HepG2 (cell line): Measurements from ENCODE around the gene USP28. TPM values are rescaled to one million over a fixed set of nuclear protein-coding genes. Genes with fewer than 3 reads are reported as not detected.

Source experiments
- ATAC-seq: fragments of 200-7000 bp; cut with Tn5 transposase; 3 replicates; pipeline ENCODE4 v1.9.1; 2020; ENCODE audit warnings: mild to moderate bottlenecking, moderate library complexity
- BruUV-seq: library from RNA; stranded (reverse); fragments of 400-500 nt; replicated peaks from 2 replicates; lab custom pipeline; 2021; lab: Mats Ljungman, UMichigan
- CTCF ChIA-PET: fragments of 300-600 bp; formaldehyde crosslinking; extraction: SDS; loops from one replicate; lab custom pipeline; 2021; ENCODE audit warnings: low total read pairs, inconsistent platforms, low intra/inter-chr PET ratio; lab: Yijun Ruan, JAX
- POLR2A ChIA-PET: fragments of 350-600 bp; sonication (Branson Sonifier 250); formaldehyde crosslinking; loops from one replicate; lab custom pipeline; 2020; ENCODE audit warnings: antibody characterized with exemption, inconsistent platforms; lab: Yijun Ruan, JAX
- DNase-seq: peaks from one replicate; pipeline ENCODE4 v3.0.0-alpha.2; 2015; ENCODE audit warnings: low spot score
- FAIRE-seq: peaks from 3 replicates; lab custom pipeline; 2011; peaks lifted over from hg19 to GRCh38; lab: Jason Lieb, UNC
- H2AFZ ChIP-seq: one replicate; pipeline ENCODE4 v1.6.1; 2011; ENCODE audit warnings: low read length, inconsistent platforms
- H3K27ac ChIP-seq: fragments of 300-600 bp; 3 replicates; pipeline ENCODE4 v1.8.0; 2011; ENCODE audit warnings: mixed run types, mild to moderate bottlenecking, mixed read lengths, low read length, inconsistent platforms; ENCODE audit not compliant: insufficient read depth; ENCODE audit errors: extremely low read length
- H3K27me3 ChIP-seq, 2 experiments: fragments of 200-600 bp in 1 of 2; 2 replicates in 1 of 2; 3 replicates in 1 of 2; pipeline versions ENCODE4 v1.6.0 to v1.8.0; 2011; ENCODE audit warnings: low read length in 2 of 2, mild to moderate bottlenecking in 2 of 2, moderate library complexity in 2 of 2, inconsistent platforms in 1 of 2; ENCODE audit not compliant: insufficient read depth in 2 of 2, control insufficient read depth in 1 of 2
- H3K36me3 ChIP-seq, 2 experiments: fragments of 200-600 bp in 1 of 2; replicated peaks in 1 of 2; 2 replicates in 1 of 2; 3 replicates in 1 of 2; pipeline versions ENCODE4 v1.5.1 to v1.8.0; 2011; ENCODE audit warnings: low read length in 2 of 2, inconsistent platforms in 1 of 2; ENCODE audit not compliant: insufficient read depth in 2 of 2, control insufficient read depth in 1 of 2
- H3K4me1 ChIP-seq: 2 replicates; pipeline ENCODE4 v1.5.1; 2012; ENCODE audit warnings: low read length, inconsistent platforms; ENCODE audit not compliant: insufficient read depth
- H3K4me2 ChIP-seq: 2 replicates; pipeline ENCODE4 v1.6.0; 2011; ENCODE audit warnings: low read depth, low read length, inconsistent platforms
- H3K4me3 ChIP-seq, 3 experiments: fragments of 200-600 bp in 1 of 3; sonication (generic), shearing (Covaris generic) in 1 of 3; replicated peaks in 1 of 3; 2 replicates each; pipeline ENCODE4 v1.5.1; 2011 to 2016; ENCODE audit warnings: low read length in 3 of 3, inconsistent platforms in 2 of 3, low read depth in 2 of 3, mild to moderate bottlenecking in 2 of 3, control low read depth in 1 of 3, mixed read lengths in 1 of 3; ENCODE audit not compliant: insufficient read depth in 1 of 3
- H3K79me2 ChIP-seq: one replicate; pipeline ENCODE4 v1.6.1; 2011; ENCODE audit warnings: low read length, inconsistent platforms; ENCODE audit not compliant: insufficient read depth
- H3K9ac ChIP-seq: 2 replicates; pipeline ENCODE4 v1.6.0; 2011; ENCODE audit warnings: mild to moderate bottlenecking, low read depth, low read length, inconsistent platforms; ENCODE audit not compliant: insufficient read depth
- H3K9me3 ChIP-seq: 2 replicates; pipeline ENCODE4 v1.5.1; 2012; ENCODE audit warnings: mild to moderate bottlenecking, low read length
- H4K20me1 ChIP-seq: 2 replicates; pipeline ENCODE4 v1.6.0; 2011; ENCODE audit warnings: inconsistent platforms, mild to moderate bottlenecking, low read length, moderate library complexity; ENCODE audit not compliant: insufficient read depth
- HNRNPH1 ChIP-seq: fragments of 200-400 bp; formaldehyde crosslinking; optimal IDR thresholded peaks from 2 replicates; pipeline ENCODE3; 2017; ENCODE audit warnings: mild to moderate bottlenecking, low read depth, low read length
- KLF12 ChIP-seq: sonication (generic); formaldehyde crosslinking; IDR thresholded peaks from 2 replicates; pipeline ENCODE4 v1.4.0; 2020; ENCODE audit warnings: missing genetic modification reagents, borderline replicate concordance
- NR3C1 ChIP-seq: sonication (generic); formaldehyde crosslinking; IDR thresholded peaks from 2 replicates; pipeline ENCODE4 v1.4.0; 2020; ENCODE audit warnings: missing genetic modification reagents
- PHB2 ChIP-seq: fragments of 450-650 bp; IDR thresholded peaks from 2 replicates; pipeline ENCODE4 v1.6.1; 2018; ENCODE audit not compliant: partially characterized antibody
- RFX1 ChIP-seq: fragments of 450-650 bp; IDR thresholded peaks from 2 replicates; pipeline ENCODE4 v1.6.1; 2017
- RFX3 ChIP-seq: IDR thresholded peaks from 2 replicates; pipeline ENCODE4 v1.6.1; 2016; ENCODE audit warnings: missing biosample characterization, missing genetic modification reagents
- WIZ ChIP-seq: sonication (generic); formaldehyde crosslinking; IDR thresholded peaks from 2 replicates; pipeline ENCODE4 v1.5.1; 2020; ENCODE audit warnings: mild to moderate bottlenecking, missing genetic modification reagents
- ZNF44 ChIP-seq: sonication (generic); formaldehyde crosslinking; IDR thresholded peaks from 2 replicates; pipeline ENCODE4 v1.5.1; 2020; ENCODE audit warnings: mild to moderate bottlenecking, missing genetic modification reagents
- ZNF446 ChIP-seq: sonication (generic); formaldehyde crosslinking; IDR thresholded peaks from 2 replicates; pipeline ENCODE4 v1.5.0; 2020; ENCODE audit warnings: mild to moderate bottlenecking, missing genetic modification reagents
- ZNF7 ChIP-seq: IDR thresholded peaks from 2 replicates; pipeline ENCODE4 v1.6.1; 2016; ENCODE audit warnings: missing biosample characterization, missing genetic modification reagents
- ZNF709 ChIP-seq: sonication (generic); formaldehyde crosslinking; IDR thresholded peaks from 2 replicates; pipeline ENCODE4 v1.5.0; 2020; ENCODE audit warnings: mild to moderate bottlenecking, missing genetic modification reagents
- ZNF839 ChIP-seq: sonication (generic); formaldehyde crosslinking; IDR thresholded peaks from 2 replicates; pipeline ENCODE4 v1.4.0; 2020; ENCODE audit warnings: missing genetic modification reagents, mild to moderate bottlenecking, borderline replicate concordance
- WGBS: methylation state at CpG from one replicate; pipeline ENCODE4 v1.1.6; 2017; ENCODE audit warnings: low lambda C conversion rate; 5-methylcytosine and 5-hydroxymethylcytosine counted together
- in situ Hi-C: cut with HindIII; loops from 2 replicates; pipeline ENCODE4 v1.10.0; 2017; ENCODE audit warnings: low pct_unique_long_range_greater_than_20kb; ENCODE audit not compliant: extremely low pct_ligation_motif_present
- intact Hi-C: fragments of 100-400 bp; cut with micrococcal nuclease; formaldehyde crosslinking; loops from one replicate; pipeline ENCODE4 v1.10.0; 2022; ENCODE audit not compliant: unreplicated experiment
- polyA plus RNA-seq, 8 experiments: library from polyadenylated mRNA; depleted of rRNA in 3 of 8; stranded (reverse) in 7 of 8; unstranded in 1 of 8; fragments of >200 nt; fragmentation: Illumina TruSeq in 4 of 8; extraction: Trizol in 4 of 8; gene quantifications; 2 replicates each; pipeline versions ENCODE4 v1.2.1 to v1.2.3, GENCODE V29; 2011 to 2016; ENCODE audit warnings: low read depth in 4 of 8, missing spikeins in 1 of 8, mixed read lengths in 1 of 8; ENCODE audit not compliant: insufficient read depth in 1 of 8
- total RNA-seq, 5 experiments: library from RNA; depleted of rRNA; stranded (reverse); fragments of >200 nt; fragmentation: Illumina TruSeq; extraction: Trizol; gene quantifications; 2 replicates each; pipeline ENCODE4 v1.2.3, GENCODE V29; 2016; ENCODE audit warnings: low read depth in 1 of 5
- TF ChIP-seq, protein P1 (sequence below): sonication (generic); formaldehyde crosslinking; IDR thresholded peaks from 2 replicates; pipeline ENCODE4 v1.4.0; 2020; ENCODE audit warnings: missing genetic modification reagents
- TF ChIP-seq, protein P2 (sequence below): sonication (generic); formaldehyde crosslinking; IDR thresholded peaks from 2 replicates; pipeline ENCODE4 v1.9.0; 2021; ENCODE audit warnings: missing genetic modification reagents, borderline replicate concordance
- TF ChIP-seq, protein P3 (sequence below): sonication (generic); formaldehyde crosslinking; IDR thresholded peaks from 2 replicates; pipeline ENCODE4 v1.8.1; 2023; ENCODE audit warnings: mild to moderate bottlenecking, moderate library complexity, missing genetic modification reagents

The USP28 gene
- total and polyA plus RNA-seq, 2 of the 13 experiments (the other 11 are each of a cell fraction or from before 2014, with no cell fraction given), result 29.6 to 34.3 TPM

DNA sequence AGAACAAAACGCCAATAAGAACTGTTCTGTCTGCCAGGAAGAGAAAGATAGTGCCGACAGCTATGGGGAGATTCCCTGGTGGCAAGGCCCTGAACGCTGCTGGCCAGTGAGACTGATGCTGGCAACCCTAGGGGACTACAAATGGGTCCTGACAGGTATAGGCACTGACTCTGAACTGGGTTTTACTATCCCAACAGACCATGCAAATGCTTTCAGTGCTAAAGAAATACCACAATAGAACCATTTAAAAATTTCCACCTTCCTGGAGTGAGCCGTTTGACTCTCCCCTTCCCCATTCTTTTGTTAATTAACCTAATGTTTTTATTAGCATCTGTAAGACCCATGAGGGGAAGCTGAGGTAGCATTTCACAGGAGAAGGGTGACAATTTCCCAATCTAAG, 25.7 kb downstream of the USP28 start:
- no TSS peak for BruUV-seq
- H3K4me2 ChIP-seq, result no peak overlapping the region
- FAIRE-seq (no peak), ATAC-seq (no peak), DNase-seq (no peak)
- H3K9me3 ChIP-seq, result no peaks in the 10 kb centered on the region
- no peak overlapping the region for H3K4me3 ChIP-seq
- no peak overlapping the region for H3K27ac ChIP-seq
- no peak overlapping the region for H2AFZ ChIP-seq
- no peaks in the 10 kb centered on the region for H4K20me1 ChIP-seq
- H3K4me1 ChIP-seq, result no peaks in the 10 kb centered on the region
- 98% methylated on average over 4 of the region's 4 CpGs for WGBS
- H3K9ac ChIP-seq, result no peak overlapping the region
- ChIA-PET CTCF (no interaction called here), POLR2A (no interaction called here)
- in situ Hi-C loops, result no loop called here
- H3K36me3 ChIP-seq, result peaks cover 8 to 39% of the 10 kb centered on the region in 2 experiments
- H3K79me2 ChIP-seq, result no peaks in the 10 kb centered on the region
- no peaks in the 10 kb centered on the region for H3K27me3 ChIP-seq
- intact Hi-C loops, result no loop called here
- TF ChIP-seq HNRNPH1, result no peak
- no peak for TF ChIP-seq ZNF839 (CRISPR knock-in tag)
- TF ChIP-seq, protein P1, sequence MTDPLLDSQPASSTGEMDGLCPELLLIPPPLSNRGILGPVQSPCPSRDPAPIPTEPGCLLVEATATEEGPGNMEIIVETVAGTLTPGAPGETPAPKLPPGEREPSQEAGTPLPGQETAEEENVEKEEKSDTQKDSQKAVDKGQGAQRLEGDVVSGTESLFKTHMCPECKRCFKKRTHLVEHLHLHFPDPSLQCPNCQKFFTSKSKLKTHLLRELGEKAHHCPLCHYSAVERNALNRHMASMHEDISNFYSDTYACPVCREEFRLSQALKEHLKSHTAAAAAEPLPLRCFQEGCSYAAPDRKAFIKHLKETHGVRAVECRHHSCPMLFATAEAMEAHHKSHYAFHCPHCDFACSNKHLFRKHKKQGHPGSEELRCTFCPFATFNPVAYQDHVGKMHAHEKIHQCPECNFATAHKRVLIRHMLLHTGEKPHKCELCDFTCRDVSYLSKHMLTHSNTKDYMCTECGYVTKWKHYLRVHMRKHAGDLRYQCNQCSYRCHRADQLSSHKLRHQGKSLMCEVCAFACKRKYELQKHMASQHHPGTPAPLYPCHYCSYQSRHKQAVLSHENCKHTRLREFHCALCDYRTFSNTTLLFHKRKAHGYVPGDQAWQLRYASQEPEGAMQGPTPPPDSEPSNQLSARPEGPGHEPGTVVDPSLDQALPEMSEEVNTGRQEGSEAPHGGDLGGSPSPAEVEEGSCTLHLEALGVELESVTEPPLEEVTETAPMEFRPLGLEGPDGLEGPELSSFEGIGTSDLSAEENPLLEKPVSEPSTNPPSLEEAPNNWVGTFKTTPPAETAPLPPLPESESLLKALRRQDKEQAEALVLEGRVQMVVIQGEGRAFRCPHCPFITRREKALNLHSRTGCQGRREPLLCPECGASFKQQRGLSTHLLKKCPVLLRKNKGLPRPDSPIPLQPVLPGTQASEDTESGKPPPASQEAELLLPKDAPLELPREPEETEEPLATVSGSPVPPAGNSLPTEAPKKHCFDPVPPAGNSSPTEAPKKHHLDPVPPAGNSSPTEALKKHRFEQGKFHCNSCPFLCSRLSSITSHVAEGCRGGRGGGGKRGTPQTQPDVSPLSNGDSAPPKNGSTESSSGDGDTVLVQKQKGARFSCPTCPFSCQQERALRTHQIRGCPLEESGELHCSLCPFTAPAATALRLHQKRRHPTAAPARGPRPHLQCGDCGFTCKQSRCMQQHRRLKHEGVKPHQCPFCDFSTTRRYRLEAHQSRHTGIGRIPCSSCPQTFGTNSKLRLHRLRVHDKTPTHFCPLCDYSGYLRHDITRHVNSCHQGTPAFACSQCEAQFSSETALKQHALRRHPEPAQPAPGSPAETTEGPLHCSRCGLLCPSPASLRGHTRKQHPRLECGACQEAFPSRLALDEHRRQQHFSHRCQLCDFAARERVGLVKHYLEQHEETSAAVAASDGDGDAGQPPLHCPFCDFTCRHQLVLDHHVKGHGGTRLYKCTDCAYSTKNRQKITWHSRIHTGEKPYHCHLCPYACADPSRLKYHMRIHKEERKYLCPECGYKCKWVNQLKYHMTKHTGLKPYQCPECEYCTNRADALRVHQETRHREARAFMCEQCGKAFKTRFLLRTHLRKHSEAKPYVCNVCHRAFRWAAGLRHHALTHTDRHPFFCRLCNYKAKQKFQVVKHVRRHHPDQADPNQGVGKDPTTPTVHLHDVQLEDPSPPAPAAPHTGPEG (CRISPR knock-in tag), result no peak
- TF ChIP-seq PHB2, result no peak
- no peak for TF ChIP-seq WIZ (CRISPR knock-in tag)
- TF ChIP-seq, protein P2, sequence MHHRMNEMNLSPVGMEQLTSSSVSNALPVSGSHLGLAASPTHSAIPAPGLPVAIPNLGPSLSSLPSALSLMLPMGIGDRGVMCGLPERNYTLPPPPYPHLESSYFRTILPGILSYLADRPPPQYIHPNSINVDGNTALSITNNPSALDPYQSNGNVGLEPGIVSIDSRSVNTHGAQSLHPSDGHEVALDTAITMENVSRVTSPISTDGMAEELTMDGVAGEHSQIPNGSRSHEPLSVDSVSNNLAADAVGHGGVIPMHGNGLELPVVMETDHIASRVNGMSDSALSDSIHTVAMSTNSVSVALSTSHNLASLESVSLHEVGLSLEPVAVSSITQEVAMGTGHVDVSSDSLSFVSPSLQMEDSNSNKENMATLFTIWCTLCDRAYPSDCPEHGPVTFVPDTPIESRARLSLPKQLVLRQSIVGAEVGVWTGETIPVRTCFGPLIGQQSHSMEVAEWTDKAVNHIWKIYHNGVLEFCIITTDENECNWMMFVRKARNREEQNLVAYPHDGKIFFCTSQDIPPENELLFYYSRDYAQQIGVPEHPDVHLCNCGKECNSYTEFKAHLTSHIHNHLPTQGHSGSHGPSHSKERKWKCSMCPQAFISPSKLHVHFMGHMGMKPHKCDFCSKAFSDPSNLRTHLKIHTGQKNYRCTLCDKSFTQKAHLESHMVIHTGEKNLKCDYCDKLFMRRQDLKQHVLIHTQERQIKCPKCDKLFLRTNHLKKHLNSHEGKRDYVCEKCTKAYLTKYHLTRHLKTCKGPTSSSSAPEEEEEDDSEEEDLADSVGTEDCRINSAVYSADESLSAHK (CRISPR knock-in tag), result no peak
- no peak for TF ChIP-seq RFX3 (CRISPR knock-in tag)
- no peak for TF ChIP-seq ZNF44 (CRISPR knock-in tag)
- no peak for TF ChIP-seq NR3C1 (CRISPR knock-in tag)
- no peak for TF ChIP-seq KLF12 (CRISPR knock-in tag)
- TF ChIP-seq ZNF709, result no peak
- TF ChIP-seq, protein P3, sequence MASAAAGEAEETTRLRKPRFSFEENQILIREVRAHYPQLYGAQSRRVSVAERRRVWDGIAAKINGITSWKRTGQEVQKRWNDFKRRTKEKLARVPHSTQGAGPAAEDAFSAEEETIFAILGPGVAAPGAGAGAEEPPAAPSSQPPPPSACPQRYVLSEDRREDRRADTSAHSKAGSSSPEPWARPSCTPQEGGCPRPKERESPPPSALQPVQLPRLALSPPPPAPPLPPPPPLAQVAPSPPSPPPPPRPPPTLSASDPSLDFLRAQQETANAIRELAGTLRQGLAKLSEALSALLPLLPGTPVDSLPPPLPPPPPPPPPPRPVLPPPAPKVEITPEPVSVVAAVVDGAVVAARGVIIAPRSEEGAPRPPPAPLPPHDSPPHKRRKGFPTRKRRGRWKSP (CRISPR knock-in tag), result no peak
- TF ChIP-seq RFX1, result no peak
- no peak for TF ChIP-seq ZNF7 (CRISPR knock-in tag)
- TF ChIP-seq ZNF446 (CRISPR knock-in tag), result no peak
